CD4-positive, alpha-beta T cell (primary cell): ENCODE results near the gene PAAF1. TPM values are rescaled to one million over a fixed set of nuclear protein-coding genes. Genes with fewer than 3 reads are reported as not detected.

Experiments used
- ATAC-seq: fragments of 200-7000 bp; cut with Tn5 transposase; one replicate; pipeline ENCODE4 v1.10.0; 2022; ENCODE audit warnings: mild to moderate bottlenecking; ENCODE audit not compliant: poor library complexity
- CTCF ChIA-PET: fragments of 350-600 bp; sonication (Branson Sonifier 250); formaldehyde crosslinking; loops from one replicate; lab custom pipeline; 2021; ENCODE audit warnings: antibody characterized with exemption, inconsistent platforms; lab: Charles Lee
- POLR2A ChIA-PET: fragments of 350-600 bp; sonication (Branson Sonifier 250); formaldehyde crosslinking; loops from one replicate; lab custom pipeline; 2021; ENCODE audit warnings: antibody characterized with exemption, inconsistent platforms; lab: Charles Lee
- DNase-seq, 14 experiments: peaks; one replicate each; pipeline ENCODE4 v3.0.0-alpha.2; 2013 to 2020; ENCODE audit warnings: mixed read lengths in 2 of 14
- H3K27ac ChIP-seq, 2 donors: one replicate each; pipeline versions ENCODE4 v1.5.1 to v1.7.0; 2013; ENCODE audit warnings: low read length in 2 of 2, low read depth in 1 of 2, mild to moderate bottlenecking in 1 of 2
- H3K27me3 ChIP-seq, 2 experiments: 1 replicate in 1 of 2; 2 replicates in 1 of 2; pipeline versions ENCODE4 v1.6.1 to v1.7.0; 2013; ENCODE audit warnings: low read length in 2 of 2, control low read depth in 1 of 2, mild to moderate bottlenecking in 1 of 2, moderate library complexity in 1 of 2; ENCODE audit not compliant: insufficient read depth in 2 of 2, control insufficient read depth in 1 of 2
- H3K36me3 ChIP-seq: one replicate; pipeline ENCODE4 v1.6.1; 2013; ENCODE audit warnings: low read length, control low read depth; ENCODE audit not compliant: insufficient read depth
- H3K4me1 ChIP-seq: one replicate; pipeline ENCODE4 v1.6.1; 2013; ENCODE audit warnings: low read length, control low read depth; ENCODE audit not compliant: insufficient read depth
- H3K4me3 ChIP-seq: one replicate; pipeline ENCODE4 v1.5.1; 2013; ENCODE audit warnings: mild to moderate bottlenecking, low read length, moderate library complexity
- H3K9me3 ChIP-seq, 2 experiments: 1 replicate in 1 of 2; 2 replicates in 1 of 2; pipeline versions ENCODE4 v1.6.1 to v1.7.0; 2013; ENCODE audit warnings: low read length in 2 of 2, mild to moderate bottlenecking in 2 of 2, control low read depth in 1 of 2, moderate library complexity in 1 of 2; ENCODE audit not compliant: control insufficient read depth in 1 of 2, insufficient read depth in 1 of 2
- H3K27ac Mint-ChIP-seq: one replicate; pipeline ENCODE4 v1.8.0; 2020; ENCODE audit warnings: mixed read lengths
- H3K27me3 Mint-ChIP-seq: one replicate; pipeline ENCODE4 v1.8.0; 2021; ENCODE audit warnings: mixed read lengths
- H3K36me3 Mint-ChIP-seq: one replicate; pipeline ENCODE4 v1.8.0; 2021; ENCODE audit warnings: low read depth, mixed read lengths
- H3K4me1 Mint-ChIP-seq: one replicate; pipeline ENCODE4 v1.8.0; 2021; ENCODE audit warnings: low read depth, mixed read lengths
- H3K4me3 Mint-ChIP-seq: one replicate; pipeline ENCODE4 v1.8.0; 2020; ENCODE audit warnings: mild to moderate bottlenecking, mixed read lengths
- H3K9me3 Mint-ChIP-seq: one replicate; pipeline ENCODE4 v1.8.0; 2020; ENCODE audit warnings: mixed read lengths
- intact Hi-C, 2 experiments: fragments of 100-400 bp; cut with DNase I in 1 of 2; cut with micrococcal nuclease in 1 of 2; formaldehyde crosslinking; loops; one replicate each; pipeline versions ENCODE4 v1.15.1 to v1.9.0; 2023 to 2025; cut with DNase I, micrococcal nuclease
- total RNA-seq, 174 experiments: library from RNA in 2 of 174; stranded (reverse) in 2 of 174; gene quantifications; one replicate each; pipeline ENCODE4 v1.2.3 and lab custom pipeline; 2021 to 2026
- TF ChIP-seq, protein P1 (sequence below): fragments of 200-600 bp; IDR thresholded peaks from one replicate; pipeline ENCODE4 v1.8.0; 2022; ENCODE audit warnings: antibody characterized with exemption, mild to moderate bottlenecking

Gene PAAF1
- total RNA-seq, 2 experiments from 2014 or later, result 6.2 to 7.6 TPM

DNA sequence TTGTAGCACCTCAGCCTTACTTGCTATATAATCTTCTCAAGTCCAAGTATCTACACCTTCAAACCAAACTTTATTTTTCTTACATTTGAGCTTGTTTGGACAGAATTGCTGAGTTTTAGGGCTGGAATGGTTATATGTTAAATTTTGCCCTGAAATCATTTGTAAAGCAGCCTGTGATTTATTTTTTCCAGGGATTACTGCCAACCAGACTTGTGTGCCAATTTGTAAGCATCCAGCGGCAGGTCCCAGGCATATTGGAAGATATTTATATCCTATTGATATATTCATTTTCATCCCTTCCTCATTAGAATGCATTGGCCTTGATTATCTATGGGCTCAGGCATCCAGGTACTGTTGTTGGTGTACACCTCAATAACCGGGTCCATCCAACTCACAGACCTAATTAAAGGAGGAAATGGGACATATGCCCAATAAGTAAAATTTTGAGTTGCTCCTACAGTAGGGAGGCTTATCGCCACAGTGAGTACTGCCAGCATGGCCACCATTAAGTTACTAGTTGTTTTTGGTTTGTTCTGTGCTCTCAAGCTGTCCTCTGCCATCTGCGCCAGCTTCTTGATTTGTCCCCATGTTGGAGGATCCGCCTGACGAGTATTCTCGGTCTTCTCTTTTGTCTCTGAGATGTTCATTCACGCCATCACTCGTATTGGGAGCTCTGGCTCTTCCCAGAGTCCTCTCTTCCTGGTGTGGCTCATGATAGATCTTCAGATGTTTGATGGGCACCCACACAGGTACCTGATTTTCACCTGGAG is 64.2 kb downstream of the PAAF1 start:
- no peaks in the 10 kb centered on the region for H3K9me3 Mint-ChIP-seq
- DNase-seq (no peak), ATAC-seq (no peak)
- POLR2A ChIA-PET, result no interaction called here
- H3K9me3 ChIP-seq, result peaks cover 0 to 14% of the 10 kb centered on the region in 2 experiments
- H3K36me3 Mint-ChIP-seq, result peaks cover 16% of the 10 kb centered on the region
- no peak overlapping the region for H3K4me3 Mint-ChIP-seq
- intact Hi-C loops, result no loop called here
- no peaks in the 10 kb centered on the region for H3K4me1 ChIP-seq
- H3K4me3 ChIP-seq, result no peak overlapping the region
- TF ChIP-seq, protein P1, sequence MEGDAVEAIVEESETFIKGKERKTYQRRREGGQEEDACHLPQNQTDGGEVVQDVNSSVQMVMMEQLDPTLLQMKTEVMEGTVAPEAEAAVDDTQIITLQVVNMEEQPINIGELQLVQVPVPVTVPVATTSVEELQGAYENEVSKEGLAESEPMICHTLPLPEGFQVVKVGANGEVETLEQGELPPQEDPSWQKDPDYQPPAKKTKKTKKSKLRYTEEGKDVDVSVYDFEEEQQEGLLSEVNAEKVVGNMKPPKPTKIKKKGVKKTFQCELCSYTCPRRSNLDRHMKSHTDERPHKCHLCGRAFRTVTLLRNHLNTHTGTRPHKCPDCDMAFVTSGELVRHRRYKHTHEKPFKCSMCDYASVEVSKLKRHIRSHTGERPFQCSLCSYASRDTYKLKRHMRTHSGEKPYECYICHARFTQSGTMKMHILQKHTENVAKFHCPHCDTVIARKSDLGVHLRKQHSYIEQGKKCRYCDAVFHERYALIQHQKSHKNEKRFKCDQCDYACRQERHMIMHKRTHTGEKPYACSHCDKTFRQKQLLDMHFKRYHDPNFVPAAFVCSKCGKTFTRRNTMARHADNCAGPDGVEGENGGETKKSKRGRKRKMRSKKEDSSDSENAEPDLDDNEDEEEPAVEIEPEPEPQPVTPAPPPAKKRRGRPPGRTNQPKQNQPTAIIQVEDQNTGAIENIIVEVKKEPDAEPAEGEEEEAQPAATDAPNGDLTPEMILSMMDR, result no peak
- no peak overlapping the region for H3K27ac ChIP-seq
- H3K27ac Mint-ChIP-seq, result no peak overlapping the region
- CTCF ChIA-PET, result no interaction called here
- H3K4me1 Mint-ChIP-seq, result no peaks in the 10 kb centered on the region
- H3K27me3 ChIP-seq, result no peaks in the 10 kb centered on the region
- no peaks in the 10 kb centered on the region for H3K36me3 ChIP-seq
- no peaks in the 10 kb centered on the region for H3K27me3 Mint-ChIP-seq

GRCh38 chr11:73942010-73942409 is 65.2 kb downstream of the PAAF1 start:
- TF ChIP-seq, protein P1, result no peak
- no peaks in the 10 kb centered on the region for H3K9me3 Mint-ChIP-seq
- Histone ChIP-seq H3K9me3 (peaks cover 0 to 11% of the 10 kb centered on the region in 2 experiments), H3K36me3 (no peaks in the 10 kb centered on the region), H3K27me3 (no peaks in the 10 kb centered on the region), H3K4me1 (no peaks in the 10 kb centered on the region), H3K4me3 (no peak overlapping the region), H3K27ac (no peak overlapping the region)
- DNase-seq (no peak), ATAC-seq (no peak)
- H3K4me3 Mint-ChIP-seq, result no peak overlapping the region
- peaks cover 16% of the 10 kb centered on the region for H3K36me3 Mint-ChIP-seq
- no peak overlapping the region for H3K27ac Mint-ChIP-seq
- intact Hi-C loops, result no loop called here
- H3K4me1 Mint-ChIP-seq, result no peaks in the 10 kb centered on the region
- H3K27me3 Mint-ChIP-seq, result no peaks in the 10 kb centered on the region
- CTCF ChIA-PET, result no interaction called here
- POLR2A ChIA-PET, result no interaction called here

DNA sequence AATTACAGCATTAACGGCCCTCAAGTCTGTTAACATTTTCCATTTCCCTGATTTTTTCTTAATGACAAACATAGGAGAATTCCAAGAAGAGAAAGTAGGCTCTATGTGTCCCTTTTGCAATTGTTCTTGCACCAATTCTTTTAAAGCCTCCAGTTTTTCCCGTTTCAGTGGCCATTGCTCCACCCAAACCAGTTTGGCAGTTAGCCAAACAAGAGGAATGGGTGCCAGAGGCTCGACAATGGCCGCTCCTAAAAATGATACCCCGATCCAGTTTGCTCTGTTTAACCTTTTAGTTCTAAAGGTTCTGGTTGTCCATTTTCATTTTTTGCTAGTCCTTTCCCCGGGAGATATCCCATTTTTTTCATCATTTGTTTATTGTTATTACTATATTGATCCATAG is 67.3 kb downstream of the PAAF1 start:
- no peaks in the 10 kb centered on the region for H3K4me1 ChIP-seq
- no peaks in the 10 kb centered on the region for H3K9me3 Mint-ChIP-seq
- TF ChIP-seq, protein P1, result no peak
- CTCF ChIA-PET, result no interaction called here
- no peaks in the 10 kb centered on the region for H3K9me3 ChIP-seq
- H3K27me3 Mint-ChIP-seq, result no peaks in the 10 kb centered on the region
- no peaks in the 10 kb centered on the region for H3K36me3 ChIP-seq
- H3K27ac ChIP-seq, result no peak overlapping the region
- intact Hi-C loops, result no loop called here
- H3K4me3 ChIP-seq, result no peak overlapping the region
- POLR2A ChIA-PET, result no interaction called here
- H3K4me3 Mint-ChIP-seq, result no peak overlapping the region
- no peaks in the 10 kb centered on the region for H3K27me3 ChIP-seq
- H3K4me1 Mint-ChIP-seq, result no peaks in the 10 kb centered on the region
- DNase-seq (no peak), ATAC-seq (no peak)
- H3K36me3 Mint-ChIP-seq, result peaks cover 13% of the 10 kb centered on the region
- no peak overlapping the region for H3K27ac Mint-ChIP-seq
